ENCODE measurements around the gene RHOG.

RHOG gene

DNA sequence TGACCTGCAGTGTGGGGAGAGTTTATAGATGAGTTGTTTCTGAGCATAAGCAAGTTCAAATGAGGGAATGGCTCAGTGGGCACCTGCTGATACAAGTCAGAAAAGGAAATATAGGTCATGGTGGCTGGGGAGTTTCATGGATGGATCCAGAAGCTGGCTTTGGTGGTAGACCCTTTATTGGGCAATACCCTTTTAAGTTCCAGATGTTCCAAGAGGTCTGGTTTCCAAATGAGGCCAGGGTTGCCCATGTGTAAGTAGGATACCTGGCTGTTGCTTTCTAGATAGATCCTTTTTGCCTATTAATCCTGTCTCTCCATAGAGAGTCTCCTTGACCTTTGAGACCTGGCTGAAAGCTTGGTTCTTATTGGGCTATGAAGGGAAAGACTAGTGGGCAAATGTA lies 16.9 kb upstream of the RHOG start:
- DNase-seq: no peak

DNA sequence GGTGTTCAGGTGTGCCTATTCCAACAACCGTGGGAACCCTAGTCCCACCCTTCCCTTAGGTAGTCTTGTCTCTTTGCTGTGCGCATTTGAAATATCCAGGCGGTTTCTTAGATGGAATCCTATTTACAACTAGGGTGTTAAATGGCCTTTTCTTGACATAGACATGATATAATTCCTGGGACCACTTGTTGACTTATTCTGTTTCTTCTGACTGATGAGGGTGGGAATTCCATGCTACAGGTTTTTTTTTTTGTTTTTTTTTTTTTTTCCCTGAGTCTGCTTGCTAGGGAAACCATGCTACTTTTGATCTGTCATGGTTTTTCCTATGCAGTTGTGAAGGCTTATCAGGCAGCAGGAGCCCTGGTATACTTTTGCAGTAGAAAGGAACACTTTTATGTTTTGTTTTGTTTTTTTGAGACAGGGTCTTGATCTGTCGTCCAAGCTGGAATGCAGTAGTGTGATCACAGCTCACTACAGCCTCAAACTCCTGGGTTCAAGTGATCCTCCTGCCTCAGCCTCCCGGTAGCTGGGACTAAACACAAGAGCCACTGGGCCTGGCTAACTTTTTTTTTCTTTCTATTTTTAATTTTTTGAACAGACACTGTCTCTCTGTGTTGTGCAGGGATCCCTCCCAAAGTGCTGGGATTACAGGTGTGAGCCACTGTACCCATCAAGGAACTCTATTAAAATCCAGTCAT lies 16.2 kb upstream of the RHOG start:
- DNase-seq: no peak

DNA sequence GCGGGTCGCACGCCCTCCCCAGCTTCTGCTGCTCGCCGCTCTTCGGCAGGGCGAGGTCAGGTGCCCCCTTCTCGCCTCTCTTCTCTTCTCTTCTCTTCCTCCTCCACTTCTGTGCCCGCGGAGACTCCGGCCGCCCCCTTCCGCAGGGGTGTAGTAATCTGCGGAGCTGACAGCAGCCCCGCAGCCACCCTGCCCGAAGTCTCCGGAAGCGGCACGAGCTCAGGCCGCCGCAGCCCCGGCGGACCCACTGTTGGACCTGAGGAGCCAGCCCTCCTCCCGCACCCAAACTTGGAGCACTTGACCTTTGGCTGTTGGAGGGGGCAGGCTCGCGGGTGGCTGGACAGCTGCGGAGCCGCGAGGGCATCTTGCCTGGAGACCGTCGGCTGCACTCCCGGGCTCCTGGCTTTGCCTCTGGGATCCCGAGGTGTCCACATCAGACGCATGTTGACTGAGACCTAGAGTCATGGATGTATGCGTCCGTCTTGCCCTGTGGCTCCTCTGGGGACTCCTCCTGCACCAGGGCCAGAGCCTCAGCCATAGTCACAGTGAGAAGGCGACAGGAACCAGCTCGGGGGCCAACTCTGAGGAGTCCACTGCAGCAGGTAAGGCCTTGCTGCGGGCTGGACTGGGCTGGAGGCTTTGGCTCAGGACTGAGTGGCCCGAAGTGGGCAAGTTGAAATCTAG lies 15.2 kb upstream of the RHOG start:
- DNase-seq: no peak

DNA sequence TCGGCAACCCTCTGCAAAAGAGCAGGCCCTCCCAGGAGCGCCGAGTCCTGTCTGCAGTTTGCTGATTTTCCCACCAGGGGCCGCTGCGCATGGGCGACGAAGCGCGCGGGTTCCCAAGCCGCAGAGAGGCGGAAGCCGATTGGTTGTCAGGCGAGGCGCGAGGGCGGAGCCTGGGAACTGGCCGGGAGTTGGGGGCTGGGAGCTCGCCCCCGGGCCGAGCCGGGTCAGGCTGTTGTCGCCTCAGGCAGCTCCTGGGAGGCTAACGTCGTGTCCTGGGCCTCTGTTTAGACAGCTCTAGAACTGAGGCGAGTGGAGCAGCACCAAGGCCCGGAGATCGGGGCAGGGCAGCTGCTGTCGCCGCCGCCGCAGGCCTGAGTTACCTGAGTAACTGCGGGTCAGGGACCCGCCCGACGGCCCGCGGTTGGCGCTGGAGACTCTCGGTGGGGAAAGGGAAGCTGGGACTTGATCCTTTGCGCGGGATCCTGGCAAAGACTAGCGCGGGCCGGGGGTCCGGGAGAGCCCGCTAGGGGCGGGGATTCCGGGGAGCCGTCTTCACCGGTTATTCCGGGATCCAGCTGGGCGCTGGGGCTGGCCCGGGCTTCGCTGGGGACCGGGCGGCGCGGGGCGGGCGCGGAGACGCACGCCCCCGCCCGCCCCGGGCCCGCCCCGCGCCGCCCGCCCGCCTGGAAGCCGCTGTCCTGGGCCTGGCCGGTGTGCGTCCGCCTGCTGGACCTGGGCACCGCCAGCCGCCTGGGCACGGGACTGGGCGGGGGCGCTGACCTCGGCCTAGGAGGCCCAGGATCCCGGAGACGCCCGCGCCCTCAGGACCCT lies 14.4 kb upstream of the RHOG start, which contains the start of gene STIM1:
TSS of gene STIM1 (plus strand) at position 688 of the 831 bp plus-strand sequence. CDS start 607 bp downstream, outside the sequence.
- peak; percentile 91 for DNase-seq

DNA sequence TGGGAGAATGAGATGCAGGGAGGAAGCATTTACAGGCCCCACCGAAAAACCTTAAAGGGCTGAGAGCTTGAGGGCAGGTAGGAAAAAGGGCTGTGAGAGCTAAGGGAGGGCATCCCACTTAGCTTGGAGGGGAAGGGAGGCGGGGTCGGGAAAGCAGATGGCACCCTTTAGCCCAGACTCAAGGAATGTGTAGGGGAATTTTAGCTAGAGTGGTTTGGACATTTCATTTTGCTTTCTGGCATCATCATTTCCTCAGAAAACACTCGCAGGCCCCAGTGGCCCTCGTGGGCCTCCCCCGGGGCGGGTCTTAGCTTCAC lies 13.9 kb upstream of the RHOG start:
- DNase-seq: no peak

DNA sequence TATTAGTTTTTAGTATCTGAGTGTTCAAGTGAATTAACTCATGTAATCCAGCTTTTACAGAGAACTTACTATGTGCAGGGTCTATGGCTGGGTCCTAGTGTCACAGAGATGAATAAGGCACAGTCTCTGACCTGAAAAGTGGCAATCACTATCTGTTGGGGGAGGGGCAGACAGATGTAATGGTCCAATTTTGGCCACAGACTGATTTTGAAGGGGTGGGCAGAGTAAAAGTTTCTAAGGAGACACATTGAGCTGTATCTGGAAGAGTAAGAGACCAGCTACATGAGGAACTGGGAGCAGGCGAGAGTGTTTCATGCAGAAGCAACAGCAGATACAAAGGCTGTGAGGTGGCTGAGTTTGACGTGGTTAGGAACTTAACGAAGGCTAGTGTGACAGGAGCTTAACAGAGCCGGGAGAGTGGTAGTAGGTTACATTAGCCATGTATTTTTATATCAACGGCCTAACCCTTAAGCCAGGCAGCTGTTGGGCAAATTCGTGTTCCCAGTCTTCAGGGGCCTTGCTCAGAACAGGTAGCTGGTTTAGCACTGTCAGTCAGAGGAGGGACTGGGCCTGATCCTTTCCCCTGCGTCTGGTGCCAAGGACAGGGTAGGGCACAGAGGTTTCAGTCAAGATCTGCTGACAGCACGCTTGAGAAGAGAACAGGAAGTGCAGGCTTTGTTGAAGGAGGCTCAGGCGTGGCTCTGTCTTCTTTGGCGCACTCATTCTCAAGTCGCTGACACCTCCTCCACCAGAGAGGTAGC lies 13.3 kb upstream of the RHOG start:
- no peak for DNase-seq

DNA sequence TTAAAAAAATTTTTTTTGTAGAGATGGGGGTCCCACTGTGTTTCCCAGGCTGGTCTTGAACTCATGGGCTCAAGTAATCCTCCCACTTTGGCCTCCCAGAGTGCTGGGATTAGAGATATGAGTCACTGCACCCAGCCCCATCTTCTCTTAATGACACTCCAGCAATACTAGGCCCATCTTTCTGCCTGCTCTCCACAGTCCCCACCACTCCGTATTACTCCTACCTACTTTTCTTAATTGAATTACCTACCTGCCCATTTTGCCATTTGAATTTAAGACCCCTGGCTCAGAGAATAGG lies 12.7 kb upstream of the RHOG start:
- no peak for DNase-seq

DNA sequence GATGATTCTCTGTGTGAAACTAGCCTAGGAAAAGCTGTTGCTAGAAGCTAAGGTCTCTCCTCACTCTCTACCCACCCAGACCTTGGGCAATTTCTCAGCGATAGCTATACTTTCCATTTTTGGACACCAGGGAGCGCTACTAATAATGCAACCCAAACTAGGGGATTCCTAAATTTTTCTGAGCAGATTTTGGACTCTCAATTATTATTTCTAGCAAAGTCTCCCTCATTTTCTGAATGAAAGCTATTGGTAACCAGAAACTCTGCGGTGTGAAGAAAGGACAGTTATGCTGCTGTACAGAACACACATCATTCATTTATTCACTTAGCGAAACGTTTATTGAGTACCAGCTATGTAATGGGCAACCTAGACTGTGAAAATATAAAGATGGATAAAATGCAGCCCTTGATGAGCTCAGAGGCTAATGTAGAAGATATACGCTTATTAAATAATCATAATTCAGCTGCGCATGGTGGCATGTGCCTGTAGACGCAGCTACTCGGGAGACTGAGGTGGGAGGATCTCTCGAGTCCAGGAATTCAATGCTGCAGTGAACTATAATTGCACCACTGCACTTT lies 8.6 kb upstream of the RHOG start:
- peak; percentile 47 for DNase-seq

DNA sequence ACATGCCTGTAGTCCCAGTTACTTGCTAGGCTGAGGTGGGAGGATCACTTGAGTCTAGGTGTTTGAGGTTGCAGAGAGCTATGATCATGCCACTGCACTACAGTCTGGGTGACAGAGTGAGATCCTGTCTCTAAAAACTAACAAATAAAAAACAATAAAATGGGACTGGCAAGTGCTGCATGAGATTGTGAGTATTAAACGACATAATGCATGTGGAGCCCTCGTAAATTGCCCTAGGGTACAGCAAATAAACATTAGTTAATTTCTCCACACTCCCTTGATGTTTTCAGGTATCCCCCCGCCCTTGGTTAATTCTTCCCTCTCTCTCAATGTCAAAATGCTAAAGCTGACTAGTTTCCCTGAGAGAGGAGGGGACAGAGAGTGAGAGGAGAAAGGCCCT lies 4.9 kb upstream of the RHOG start:
- no peak for DNase-seq

DNA sequence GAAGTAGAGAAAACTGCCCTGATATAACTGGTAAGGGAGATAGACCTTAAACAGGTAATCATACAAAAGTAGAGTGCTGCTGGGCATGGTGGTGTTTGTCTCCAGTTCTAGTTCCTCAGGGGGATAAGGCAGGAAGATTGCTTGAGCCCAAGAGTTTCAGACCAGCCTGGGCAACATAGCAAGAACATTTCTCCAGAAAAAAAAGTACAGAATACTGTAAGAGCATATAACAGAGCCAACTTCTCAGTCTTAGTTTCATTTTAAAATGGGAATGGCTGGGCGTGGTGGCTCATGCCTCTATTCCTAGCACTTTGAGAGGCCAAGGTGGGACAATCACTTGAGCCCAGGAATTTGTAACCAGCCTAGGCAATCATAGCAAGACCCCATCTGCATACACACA lies 4.5 kb upstream of the RHOG start:
- no peak for DNase-seq

DNA sequence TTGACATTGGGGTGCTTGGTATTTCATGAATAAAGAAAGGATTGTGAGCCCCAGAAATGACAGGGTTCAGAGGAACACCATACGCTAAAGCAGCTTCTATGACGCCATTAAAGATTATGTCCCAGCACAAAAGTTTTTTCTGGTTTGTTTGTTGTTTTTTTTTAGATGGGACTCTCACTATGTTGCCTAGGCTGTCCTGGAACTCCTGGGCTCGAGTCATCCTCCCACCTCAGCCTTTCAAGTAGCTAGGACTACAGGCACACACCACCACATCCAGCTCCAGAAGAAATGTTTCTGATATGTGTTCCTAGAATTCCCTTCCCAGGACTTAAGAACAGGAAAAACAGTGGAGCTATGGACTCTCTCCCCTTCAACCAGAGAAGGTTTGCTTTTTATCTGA lies 2.6 kb upstream of the RHOG start:
- DNase-seq: no peak

DNA sequence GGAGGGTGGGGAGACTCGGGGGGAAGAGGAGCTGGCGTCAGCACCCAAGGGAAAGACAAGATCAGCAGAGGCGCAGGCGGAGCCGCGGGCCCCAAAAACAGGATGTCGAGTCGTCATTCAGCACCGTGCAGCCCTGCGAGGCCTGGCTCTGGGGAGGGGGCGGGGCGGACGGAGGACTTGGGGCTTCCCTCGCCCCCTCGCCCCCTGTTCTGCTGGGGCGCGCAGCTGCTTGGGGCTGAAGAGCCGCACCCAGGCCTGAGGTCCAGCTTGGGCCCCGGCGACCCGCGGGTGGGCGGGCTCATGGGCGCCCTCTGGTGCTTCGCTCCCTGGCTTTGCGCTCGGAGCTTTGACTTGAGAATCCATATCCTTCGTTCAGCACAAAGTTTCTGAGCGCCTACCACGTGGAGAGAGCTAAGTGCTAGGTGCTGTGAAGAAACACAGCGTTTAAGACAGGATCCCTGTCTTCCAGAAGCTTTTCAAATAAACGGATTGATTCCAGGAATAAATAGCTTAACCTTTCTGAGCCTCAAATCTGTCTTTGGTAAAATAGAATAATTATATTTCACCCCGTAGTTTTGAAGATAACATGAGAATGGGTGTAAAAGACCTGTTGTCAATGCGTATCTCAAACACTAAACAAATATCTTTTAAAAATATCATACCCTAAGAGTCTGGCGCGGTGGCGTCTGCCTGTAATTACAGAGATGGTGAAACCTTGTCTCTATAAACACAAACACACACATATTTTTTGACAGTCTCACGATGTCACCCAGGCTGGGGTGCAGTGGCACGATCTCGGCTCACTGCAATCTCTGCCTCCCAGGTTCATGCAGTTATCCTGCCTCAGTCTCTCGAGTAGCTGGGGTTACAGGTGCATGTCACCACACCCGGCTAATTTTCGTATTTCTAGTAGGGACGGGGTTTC lies 929 bp upstream of the RHOG start:
- peak; percentile 79 for DNase-seq

DNA sequence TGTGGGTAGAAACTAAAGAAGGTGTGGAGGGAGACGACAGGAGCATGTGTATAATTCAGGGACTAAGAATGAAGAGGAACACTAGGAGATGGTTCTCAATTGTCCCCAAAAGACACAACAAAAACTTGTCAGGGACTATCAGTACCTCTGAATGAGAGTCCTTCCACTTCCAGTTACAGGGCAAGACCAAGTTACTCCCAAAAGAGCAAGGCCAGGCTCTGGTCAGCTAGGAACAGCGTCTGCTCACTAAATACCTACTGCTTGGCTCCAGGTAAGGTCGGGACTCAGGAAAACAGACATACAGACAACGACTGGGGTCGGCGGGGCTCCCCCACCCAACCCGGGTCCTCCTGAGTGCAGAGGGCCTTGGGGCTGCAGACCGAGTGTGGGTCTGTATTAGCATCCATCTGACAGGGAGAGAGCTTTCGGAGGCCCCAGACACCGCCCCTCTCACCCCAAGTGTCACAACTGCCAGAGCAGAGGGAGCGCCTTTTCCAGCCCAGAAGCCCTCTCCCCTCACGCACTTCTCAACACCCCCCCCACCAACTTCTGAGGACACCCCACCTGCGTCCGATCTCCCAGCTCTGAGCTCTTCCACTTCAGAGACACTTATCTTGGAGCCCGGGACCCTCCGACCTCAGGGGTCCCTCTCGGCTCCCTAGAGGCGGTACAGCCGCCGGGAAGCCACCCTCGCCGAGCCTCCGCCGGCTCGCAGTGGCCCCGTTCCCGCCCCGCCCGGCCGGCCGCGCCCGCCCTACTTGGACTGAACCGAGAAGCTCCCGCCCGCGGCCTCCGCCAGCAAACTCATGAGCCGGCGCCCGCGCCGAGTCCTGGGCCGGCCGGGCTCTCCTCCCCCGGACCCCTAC lies 522 bp downstream of the RHOG start:
- DNase-seq: no peak

DNA sequence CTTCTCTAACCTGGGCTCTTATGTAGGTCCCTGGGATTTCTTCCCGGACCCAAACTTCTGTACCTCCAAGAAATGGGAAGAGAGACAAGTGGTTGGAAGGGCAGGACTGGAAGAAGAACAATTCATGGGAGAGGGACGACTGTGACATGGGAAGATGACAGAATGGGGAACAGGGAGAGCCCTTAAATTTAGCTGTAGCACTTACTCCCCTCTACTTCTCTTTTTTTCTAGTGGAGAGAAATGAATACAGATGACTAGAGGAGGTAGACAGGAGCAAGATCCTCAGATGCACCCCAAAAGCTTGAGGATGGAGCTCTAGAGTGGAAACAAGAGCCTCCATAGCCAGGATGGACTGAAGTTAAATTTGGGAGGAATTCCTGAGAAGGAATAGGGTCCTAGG lies 2.3 kb downstream of the RHOG start:
- DNase-seq: no peak

DNA sequence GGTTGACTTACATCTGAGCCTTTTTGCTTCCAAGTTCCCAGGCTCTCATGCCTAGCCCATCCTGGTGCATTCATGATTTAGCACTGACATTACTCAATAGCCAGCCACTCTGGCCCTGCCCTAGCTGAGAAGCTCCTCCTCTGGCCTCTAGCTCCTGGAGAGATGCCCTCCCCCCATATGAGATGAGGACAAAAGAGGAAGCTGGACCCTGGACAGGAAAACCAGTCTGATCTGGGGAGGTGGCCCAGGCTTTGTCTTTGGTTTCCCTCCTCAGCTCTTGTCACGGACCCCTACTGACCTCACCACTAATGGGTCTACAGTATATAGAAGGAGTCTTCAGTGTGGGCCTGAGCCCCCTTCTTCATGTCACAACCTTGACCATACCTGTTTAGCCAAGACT lies 3.0 kb downstream of the RHOG start:
- DNase-seq: peak; percentile 31

DNA sequence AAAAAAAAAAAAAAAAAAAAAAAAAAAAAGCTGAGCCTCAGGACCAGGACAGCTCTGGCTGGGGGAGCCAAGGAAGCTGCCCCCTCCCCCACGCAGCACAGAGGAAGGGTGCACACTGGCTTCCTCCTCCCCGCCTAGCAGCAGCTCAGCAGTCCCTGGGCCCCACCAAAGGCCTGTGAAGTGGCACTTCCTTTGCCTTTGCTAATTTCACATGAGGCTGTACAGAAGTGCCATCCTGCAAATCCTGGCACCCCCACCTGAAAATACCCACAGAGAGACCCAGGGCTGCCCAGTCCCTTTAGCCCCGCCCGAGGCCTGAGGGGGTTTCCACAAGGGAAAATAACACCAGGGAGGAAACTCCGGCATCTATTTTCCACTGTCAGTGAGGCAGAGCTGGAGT lies 3.9 kb downstream of the RHOG start:
- DNase-seq: no peak

DNA sequence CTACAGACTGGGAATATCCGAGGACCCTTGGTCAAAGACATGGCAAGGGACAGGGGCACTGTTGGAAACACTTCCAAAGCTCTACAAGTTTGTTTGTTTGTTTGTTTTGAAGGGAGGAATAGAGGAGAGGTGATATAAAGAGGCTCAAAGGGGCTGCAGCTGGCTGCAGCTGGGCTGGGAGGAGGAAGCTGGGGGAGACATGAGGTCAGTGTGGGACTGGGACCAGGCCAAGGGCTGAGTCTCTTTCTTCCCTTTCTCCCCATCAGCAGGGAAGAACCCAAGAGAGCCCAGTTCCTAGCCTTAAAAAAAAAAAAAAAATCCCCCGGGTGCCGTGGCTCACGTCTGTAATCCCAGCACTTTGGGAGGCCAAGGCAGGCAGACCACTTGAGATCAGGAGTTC lies 5.0 kb downstream of the RHOG start:
- no peak for DNase-seq

DNA sequence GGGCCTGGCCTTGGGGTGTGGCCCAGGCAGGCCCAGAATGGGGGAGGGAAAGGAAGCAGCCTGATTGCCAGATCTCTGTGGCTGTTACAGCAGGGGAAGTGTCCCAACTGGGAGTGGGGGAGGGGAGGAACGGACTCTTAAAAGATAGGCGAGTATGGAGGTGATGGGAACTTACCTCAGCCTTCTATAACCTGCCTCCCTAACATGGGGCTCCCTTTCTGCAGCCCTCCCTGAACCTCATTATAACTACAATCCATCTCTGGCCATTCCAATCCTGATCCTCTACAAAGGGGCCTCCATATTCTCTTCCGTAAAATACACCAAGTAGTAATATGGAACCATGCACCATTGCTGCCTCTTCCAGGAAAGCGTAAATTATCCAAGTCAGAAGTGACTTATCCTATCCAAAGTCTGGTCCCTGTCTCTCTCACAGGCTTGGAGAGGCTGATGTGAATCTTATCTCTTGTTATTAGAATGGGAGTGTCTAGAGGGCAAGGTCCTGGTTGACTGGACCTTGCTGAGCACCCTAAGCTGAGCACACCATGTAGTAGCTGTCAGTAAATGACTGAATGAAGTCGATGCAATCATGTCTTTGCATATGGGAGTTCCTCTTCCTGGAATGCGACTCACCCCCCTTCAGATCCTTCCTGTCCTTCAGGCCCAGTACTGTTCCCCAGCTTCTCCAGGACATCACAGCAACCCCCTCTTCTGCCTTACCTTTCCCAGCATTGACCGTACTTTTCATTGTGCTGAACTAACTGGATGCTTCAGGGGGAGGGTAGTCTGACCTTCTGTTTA lies 5.9 kb downstream of the RHOG start:
- peak; percentile 31 for DNase-seq

DNA sequence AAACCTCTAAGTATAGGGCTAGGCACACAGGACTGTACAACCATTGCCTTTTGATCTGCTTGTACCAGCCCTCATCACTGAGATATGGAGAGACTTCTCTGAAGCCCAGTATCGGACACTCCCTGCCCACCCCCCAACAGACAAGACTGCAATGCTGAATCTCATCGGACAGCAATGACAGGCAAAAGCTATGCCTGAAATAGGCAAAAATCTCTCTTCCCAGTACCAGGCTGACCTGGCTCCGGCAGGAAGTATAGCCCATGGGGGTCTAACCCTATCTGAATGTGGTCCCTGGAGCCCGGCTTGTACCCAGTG lies 6.5 kb downstream of the RHOG start:
- no peak for DNase-seq

DNA sequence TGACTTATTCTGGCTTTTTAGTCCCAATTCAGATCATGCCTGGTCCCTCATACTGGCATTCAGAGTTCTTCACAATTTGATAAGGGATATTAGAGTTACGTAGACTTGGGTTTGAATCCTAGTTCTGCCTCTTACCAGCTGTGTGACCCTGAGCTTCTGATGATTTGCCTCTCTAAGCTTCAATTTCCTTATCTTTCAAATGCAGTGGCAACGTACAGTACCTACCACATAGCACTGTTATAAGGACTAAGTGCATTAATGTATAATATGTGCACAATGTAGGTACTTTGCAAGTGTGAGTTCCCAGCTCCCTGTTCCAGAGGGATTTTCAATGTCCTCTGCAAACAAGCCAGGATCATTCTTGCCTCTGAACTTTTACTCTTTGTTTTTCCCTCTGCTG lies 7.3 kb downstream of the RHOG start:
- no peak for DNase-seq
